IMR-90 (cell line): Measurements from ENCODE around the gene AKNA. TPM values are rescaled to one million over a fixed set of nuclear protein-coding genes. Genes with fewer than 3 reads are reported as not detected.

Source experiments
- ATAC-seq: fragments of 200-7000 bp; cut with Tn5 transposase; 2 replicates; pipeline ENCODE4 v1.9.1; 2020; ENCODE audit warnings: low read depth, mild to moderate bottlenecking, moderate library complexity
- BruUV-seq: library from RNA; stranded (reverse); fragments of 400-500 nt; replicated peaks from 2 replicates; lab custom pipeline; 2021; lab: Mats Ljungman, UMichigan
- CTCF ChIA-PET: fragments of 300-600 bp; formaldehyde crosslinking; extraction: SDS; loops from one replicate; lab custom pipeline; 2021; ENCODE audit warnings: antibody characterized with exemption; lab: Yijun Ruan, JAX
- POLR2A ChIA-PET: fragments of 300-600 bp; sonication (Branson Sonifier 250); formaldehyde crosslinking; loops from one replicate; lab custom pipeline; 2022; ENCODE audit warnings: antibody characterized with exemption; ENCODE audit not compliant: unreplicated experiment; lab: Charles Lee
- DNase-seq: peaks from one replicate; pipeline ENCODE4 v3.0.0; 2013
- H2AFZ ChIP-seq: replicated peaks from 2 replicates; pipeline ENCODE3; 2013; ENCODE audit warnings: low read length, mild to moderate bottlenecking; ENCODE audit not compliant: poor library complexity
- H2AK5ac ChIP-seq: 2 replicates; pipeline ENCODE4 v1.6.1; 2013; ENCODE audit warnings: low read depth, low read length, inconsistent platforms
- H2AK9ac ChIP-seq: replicated peaks from 2 replicates; pipeline ENCODE3; 2013; ENCODE audit warnings: mild to moderate bottlenecking, low read depth, low read length, moderate library complexity; ENCODE audit not compliant: poor library complexity
- H2BK120ac ChIP-seq: 2 replicates; pipeline ENCODE4 v1.6.1; 2013; ENCODE audit warnings: low read depth, low read length, inconsistent platforms
- H2BK15ac ChIP-seq: 3 replicates; pipeline ENCODE4 v1.6.1; 2013; ENCODE audit warnings: low read depth, low read length, inconsistent platforms
- H2BK20ac ChIP-seq: 2 replicates; pipeline ENCODE4 v1.6.1; 2013; ENCODE audit warnings: low read depth, mild to moderate bottlenecking, inconsistent platforms, low read length, moderate library complexity
- H2BK5ac ChIP-seq: 2 replicates; pipeline ENCODE4 v1.6.1; 2013; ENCODE audit warnings: mild to moderate bottlenecking, low read depth, low read length, inconsistent platforms; ENCODE audit not compliant: poor library complexity, severe bottlenecking
- H3K14ac ChIP-seq: replicated peaks from 2 replicates; pipeline ENCODE4 v1.6.1; 2013; ENCODE audit warnings: low read depth, low read length, inconsistent platforms
- H3K18ac ChIP-seq: 2 replicates; pipeline ENCODE4 v1.6.1; 2013; ENCODE audit warnings: low read depth, low read length, control low read depth
- H3K23ac ChIP-seq: 2 replicates; pipeline ENCODE4 v1.6.1; 2013; ENCODE audit warnings: low read depth, low read length, inconsistent platforms
- H3K27ac ChIP-seq: 2 replicates; pipeline ENCODE4 v1.5.1; 2013; ENCODE audit warnings: mild to moderate bottlenecking, control low read depth, low read length; ENCODE audit not compliant: insufficient read depth
- H3K27me3 ChIP-seq: 2 replicates; pipeline ENCODE4 v1.6.1; 2013; ENCODE audit warnings: low read length; ENCODE audit not compliant: control insufficient read depth, insufficient read depth
- H3K36me3 ChIP-seq: 2 replicates; pipeline ENCODE4 v1.6.1; 2013; ENCODE audit warnings: low read length, mixed read lengths; ENCODE audit not compliant: control insufficient read depth, insufficient read depth
- H3K4ac ChIP-seq: 2 replicates; pipeline ENCODE4 v1.6.1; 2013; ENCODE audit warnings: low read depth, low read length, inconsistent platforms
- H3K4me1 ChIP-seq: 2 replicates; pipeline ENCODE4 v1.6.1; 2013; ENCODE audit warnings: low read length, mixed read lengths; ENCODE audit not compliant: control insufficient read depth, insufficient read depth
- H3K4me2 ChIP-seq: 2 replicates; pipeline ENCODE4 v1.6.1; 2013; ENCODE audit warnings: low read depth, mild to moderate bottlenecking, control low read depth, low read length, moderate library complexity
- H3K4me3 ChIP-seq: 2 replicates; pipeline ENCODE4 v1.5.1; 2013; ENCODE audit warnings: low read depth, mild to moderate bottlenecking, control low read depth, low read length, moderate library complexity; ENCODE audit not compliant: insufficient read depth
- H3K56ac ChIP-seq: 2 replicates; pipeline ENCODE4 v1.6.1; 2013; ENCODE audit warnings: low read length, inconsistent platforms; ENCODE audit not compliant: insufficient read depth; ENCODE audit errors: extremely low read depth
- H3K79me1 ChIP-seq, 2 experiments: 2 replicates each; pipeline ENCODE4 v1.6.1; 2013; ENCODE audit warnings: low read length in 2 of 2, inconsistent platforms in 1 of 2, low read depth in 1 of 2
- H3K9ac ChIP-seq: 2 replicates; pipeline ENCODE4 v1.6.1; 2013; ENCODE audit warnings: low read depth, low read length, control low read depth
- H3K9me1 ChIP-seq: 2 replicates; pipeline ENCODE4 v1.6.1; 2013; ENCODE audit warnings: low read length, inconsistent platforms; ENCODE audit not compliant: insufficient read depth
- H3K9me3 ChIP-seq: 2 replicates; pipeline ENCODE4 v1.6.1; 2013; ENCODE audit warnings: low read length; ENCODE audit not compliant: control insufficient read depth, insufficient read depth
- H4K20me1 ChIP-seq: 2 replicates; pipeline ENCODE4 v1.6.1; 2013; ENCODE audit warnings: low read length, inconsistent platforms; ENCODE audit not compliant: insufficient read depth
- H4K5ac ChIP-seq: 2 replicates; pipeline ENCODE4 v1.6.1; 2013; ENCODE audit warnings: mild to moderate bottlenecking, low read depth, low read length, control low read depth
- H4K8ac ChIP-seq, 2 experiments: 2 replicates each; pipeline ENCODE4 v1.6.1; 2013; ENCODE audit warnings: low read depth in 2 of 2, low read length in 2 of 2, control low read depth in 1 of 2, inconsistent platforms in 1 of 2
- H4K91ac ChIP-seq: 2 replicates; pipeline ENCODE4 v1.6.1; 2013; ENCODE audit warnings: low read depth, low read length, inconsistent platforms; ENCODE audit not compliant: insufficient read depth
- BHLHE40 ChIP-seq: fragments of 150-350 bp; IDR thresholded peaks from 2 replicates; pipeline ENCODE4 v1.6.1; 2016; ENCODE audit warnings: mild to moderate bottlenecking, low read depth, low read length
- MXI1 ChIP-seq: IDR thresholded peaks from 2 replicates; pipeline ENCODE4 v1.6.1; 2012; ENCODE audit warnings: low read depth, mild to moderate bottlenecking, low read length, moderate library complexity, borderline replicate concordance
- NFE2L2 ChIP-seq: fragments of 150-350 bp; IDR thresholded peaks from 2 replicates; pipeline ENCODE4 v1.6.1; 2016; ENCODE audit warnings: low read depth, mild to moderate bottlenecking, low read length
- POLR2A ChIP-seq: IDR thresholded peaks from 2 replicates; pipeline ENCODE4 v1.6.1; 2012; ENCODE audit warnings: mild to moderate bottlenecking, low read depth, low read length
- RAD21 ChIP-seq: IDR thresholded peaks from 2 replicates; pipeline ENCODE4 v1.6.1; 2012; ENCODE audit warnings: low read length, improper control_type of control experiment
- RFX5 ChIP-seq: IDR thresholded peaks from 2 replicates; pipeline ENCODE4 v1.8.0; 2012; ENCODE audit warnings: low read depth, mild to moderate bottlenecking, low read length, moderate library complexity
- USF2 ChIP-seq: fragments of 150-350 bp; IDR thresholded peaks from 2 replicates; pipeline ENCODE4 v1.6.1; 2017; ENCODE audit warnings: mild to moderate bottlenecking, antibody characterized with exemption, low read length, low read depth
- WGBS, 2 experiments: methylation state at CpG; one replicate each; pipeline versions ENCODE4 v1.1.5 to v1.1.7; 2013; ENCODE audit warnings: missing lambda C conversion rate in 2 of 2; ENCODE audit not compliant: insufficient read length in 1 of 2; ENCODE audit errors: extremely low coverage in 2 of 2; 5-methylcytosine and 5-hydroxymethylcytosine counted together
- dilution Hi-C: fragments of 300-500 bp; cut with HindIII; formaldehyde crosslinking; loops from one replicate; pipeline ENCODE4 v1.14.3; 2018; ENCODE audit warnings: low sequenced_read_pairs; ENCODE audit not compliant: unreplicated experiment
- in situ Hi-C: fragments of 300-500 bp; cut with MboI; formaldehyde crosslinking; loops from 3 replicates; pipeline ENCODE4 v1.14.3; 2019; ENCODE audit warnings: low sequenced_read_pairs, inconsistent platforms, mixed read lengths
- intact Hi-C: fragments of 100-400 bp; cut with micrococcal nuclease; formaldehyde crosslinking; loops from 2 replicates; pipeline ENCODE4 v1.10.0; 2022
- polyA plus RNA-seq, 3 experiments: library from polyadenylated mRNA; depleted of rRNA; stranded (reverse); fragments of >200 nt; gene quantifications; 2 replicates each; pipeline ENCODE4 v1.2.3, GENCODE V29; 2012; ENCODE audit warnings: low replicate concordance in 1 of 3
- total RNA-seq: library from RNA; depleted of rRNA; stranded (reverse); fragments of >200 nt; gene quantifications from 2 replicates; pipeline ENCODE4 v1.2.3, GENCODE V29; 2012
- TF ChIP-seq, protein P1 (sequence below): conservative IDR thresholded peaks from 2 replicates; pipeline ENCODE4 v1.5.1; 2012; ENCODE audit warnings: mild to moderate bottlenecking, low read depth, low read length, improper control_type of control experiment

Gene AKNA
- total and polyA plus RNA-seq, 2 of the 4 experiments (the other 2 are of a cell fraction): 2.7 to 7.3 TPM

- H2AK5ac ChIP-seq: peak overlapping the region; percentile 69; the same call in 1 of the 2 replicates
- H4K20me1 ChIP-seq: no peaks in the 10 kb centered on the region
- H3K56ac ChIP-seq: no peak overlapping the region; the same call in 1 of the 2 replicates
- BruUV-seq: no TSS peak
- H3K27me3 ChIP-seq: no peaks in the 10 kb centered on the region
- H3K23ac ChIP-seq: peak overlapping the region; percentile 70
- peaks cover 8% of the 10 kb centered on the region; the same call in 1 of the 2 replicates for H3K4me1 ChIP-seq
- no peak overlapping the region; the same call in 1 of the 2 replicates for H4K5ac ChIP-seq
- peak overlapping the region; percentile 69 for H2BK120ac ChIP-seq
- peak overlapping the region; percentile 27; the same call in 1 of the 2 replicates for H3K18ac ChIP-seq
- POLR2A ChIA-PET: interaction anchor here (0.6 kb wide), 2 partner anchors 11 to 278 kb away, joined by 3 to 4 read pairs; no protein-coding TSS in a partner anchor
- in situ Hi-C loops (no loop called here), dilution Hi-C loops (no loop called here), intact Hi-C loops (loop anchor here (2.0 kb wide), 1 partner anchor 59 kb away; no protein-coding TSS in a partner anchor)
- H3K4ac ChIP-seq: peak overlapping the region; percentile 80
- CTCF ChIA-PET: interaction anchor here (1.1 to 1.6 kb wide), 2 partner anchors 8 to 20 kb away, joined by 3 to 5 read pairs; no protein-coding TSS in a partner anchor
- H4K8ac ChIP-seq: peak overlapping the region; percentile 50 to 67; a peak in 2 of 4 replicates
- 14% methylated on average over 4 of the region's 14 CpGs; no CpG with 5 or more reads in 1 of the 2 experiments for WGBS, 2 experiments
- no peak overlapping the region for H2BK5ac ChIP-seq
- H2BK15ac ChIP-seq: peak overlapping the region; percentile 20; the same call in 1 of the 3 replicates
- peak; percentile 1; the same call in 1 of the 2 replicates for ATAC-seq
- H3K14ac ChIP-seq: peak overlapping the region; percentile 20
- H4K91ac ChIP-seq: peak overlapping the region; percentile 60
- H3K4me2 ChIP-seq: peak overlapping the region; percentile 76
- TF ChIP-seq USF2 (no peak), RAD21 (no peak), NFE2L2 (no peak), RFX5 (no peak), POLR2A (no peak), MXI1 (no peak), BHLHE40 (no peak)
- TF ChIP-seq, protein P1, sequence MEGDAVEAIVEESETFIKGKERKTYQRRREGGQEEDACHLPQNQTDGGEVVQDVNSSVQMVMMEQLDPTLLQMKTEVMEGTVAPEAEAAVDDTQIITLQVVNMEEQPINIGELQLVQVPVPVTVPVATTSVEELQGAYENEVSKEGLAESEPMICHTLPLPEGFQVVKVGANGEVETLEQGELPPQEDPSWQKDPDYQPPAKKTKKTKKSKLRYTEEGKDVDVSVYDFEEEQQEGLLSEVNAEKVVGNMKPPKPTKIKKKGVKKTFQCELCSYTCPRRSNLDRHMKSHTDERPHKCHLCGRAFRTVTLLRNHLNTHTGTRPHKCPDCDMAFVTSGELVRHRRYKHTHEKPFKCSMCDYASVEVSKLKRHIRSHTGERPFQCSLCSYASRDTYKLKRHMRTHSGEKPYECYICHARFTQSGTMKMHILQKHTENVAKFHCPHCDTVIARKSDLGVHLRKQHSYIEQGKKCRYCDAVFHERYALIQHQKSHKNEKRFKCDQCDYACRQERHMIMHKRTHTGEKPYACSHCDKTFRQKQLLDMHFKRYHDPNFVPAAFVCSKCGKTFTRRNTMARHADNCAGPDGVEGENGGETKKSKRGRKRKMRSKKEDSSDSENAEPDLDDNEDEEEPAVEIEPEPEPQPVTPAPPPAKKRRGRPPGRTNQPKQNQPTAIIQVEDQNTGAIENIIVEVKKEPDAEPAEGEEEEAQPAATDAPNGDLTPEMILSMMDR: no peak
- peak overlapping the region; percentile 96 for H2AFZ ChIP-seq
- peak overlapping the region; percentile 48 for H3K9ac ChIP-seq
- H3K79me1 ChIP-seq: peaks cover 3 to 9% of the 10 kb centered on the region in 2 experiments; a peak in 1 of 4 replicates
- H3K4me3 ChIP-seq: peak overlapping the region; percentile 81
- peak overlapping the region; percentile 8; the same call in 1 of the 2 replicates for H3K27ac ChIP-seq
- H2BK20ac ChIP-seq: no peak overlapping the region
- no peak for DNase-seq
- H2AK9ac ChIP-seq: peak overlapping the region; percentile 83
- H3K9me1 ChIP-seq: no peaks in the 10 kb centered on the region
- no peaks in the 10 kb centered on the region for H3K36me3 ChIP-seq
- H3K9me3 ChIP-seq: no peaks in the 10 kb centered on the region
Observed at GRCh38 chr9:114397219-114397847, 9.6 kb upstream of the AKNA start.
